Upper lobe of left lung (tissue), 4 donors: ENCODE results near the gene DNAH10.

Experiments used
- EP300 ChIP-seq, 4 donors: sonication (generic); formaldehyde crosslinking; IDR thresholded peaks; one replicate each; pipeline ENCODE4 v1.5.1; 2017; ENCODE audit warnings: antibody characterized with exemption in 4 of 4, control low read depth in 2 of 4
- POLR2AphosphoS5 ChIP-seq, 2 donors: sonication (generic); formaldehyde crosslinking; IDR thresholded peaks; one replicate each; pipeline ENCODE4 v1.5.1; 2017; ENCODE audit warnings: antibody characterized with exemption in 2 of 2

GRCh38 chr12:123846340-123846739, 84.2 kb downstream of the DNAH10 start:
- no peak for TF ChIP-seq EP300 (IDR thresholded peaks at IDR 0.05)
- TF ChIP-seq POLR2AphosphoS5 (IDR thresholded peaks at IDR 0.05): no peak
